PC-9 (cell line): ENCODE data around the gene GJB4. TPM values are rescaled to one million over a fixed set of nuclear protein-coding genes. Genes with fewer than 3 reads are reported as not detected.

Source experiments
- BruUV-seq: library from RNA; stranded (reverse); fragments of 400-500 nt; replicated peaks from 2 replicates; lab custom pipeline; 2021; lab: Mats Ljungman, UMichigan
- CTCF ChIA-PET: fragments of 300-600 bp; sonication (Branson Sonifier 250); formaldehyde crosslinking; loops from one replicate; lab custom pipeline; 2022; ENCODE audit warnings: antibody characterized with exemption; lab: Charles Lee
- POLR2A ChIA-PET: fragments of 300-600 bp; sonication (Branson Sonifier 250); formaldehyde crosslinking; loops from one replicate; lab custom pipeline; 2022; ENCODE audit warnings: antibody characterized with exemption; ENCODE audit not compliant: unreplicated experiment; lab: Charles Lee
- DNase-seq, 2 experiments: peaks; one replicate each; pipeline versions ENCODE4 v3.0.0 to v3.0.0-alpha.2; 2015 to 2022; ENCODE audit warnings: mixed read lengths in 1 of 2
- H2AFZ ChIP-seq: fragments of 200-600 bp; sonication (generic); 2 replicates; pipeline ENCODE4 v1.8.1; 2017; ENCODE audit warnings: antibody characterized with exemption
- H3F3A ChIP-seq: fragments of 200-600 bp; sonication (generic); 2 replicates; pipeline ENCODE4 v1.8.1; 2017; ENCODE audit warnings: antibody characterized with exemption, mild to moderate bottlenecking, low read depth; ENCODE audit not compliant: insufficient read depth
- H3K27ac ChIP-seq: fragments of 200-600 bp; sonication (generic); 2 replicates; pipeline ENCODE4 v1.6.1; 2016; ENCODE audit warnings: mixed run types
- H3K27me3 ChIP-seq: fragments of 200-600 bp; sonication (generic); 2 replicates; pipeline ENCODE4 v1.6.1; 2016; ENCODE audit warnings: low read depth, mixed run types; ENCODE audit not compliant: insufficient read depth
- H3K36me3 ChIP-seq: fragments of 200-600 bp; sonication (generic); 2 replicates; pipeline ENCODE4 v1.6.1; 2016; ENCODE audit warnings: low read depth, mixed run types
- H3K4me1 ChIP-seq: fragments of 200-600 bp; sonication (generic); replicated peaks from 2 replicates; pipeline ENCODE4 v1.6.1; 2016; ENCODE audit warnings: mixed run types; ENCODE audit not compliant: insufficient read depth
- H3K4me2 ChIP-seq: fragments of 200-600 bp; sonication (generic); 2 replicates; pipeline ENCODE4 v1.6.1; 2017; ENCODE audit warnings: mixed run types
- H3K4me3 ChIP-seq: fragments of 200-600 bp; sonication (generic); 2 replicates; pipeline ENCODE4 v1.6.1; 2016; ENCODE audit warnings: mixed run types
- H3K79me2 ChIP-seq: fragments of 200-600 bp; sonication (generic); 2 replicates; pipeline ENCODE4 v1.6.1; 2017; ENCODE audit warnings: low read depth, mixed run types
- H3K9me2 ChIP-seq: fragments of 200-600 bp; sonication (generic); 2 replicates; pipeline ENCODE4 v1.8.1; 2017; ENCODE audit warnings: mild to moderate bottlenecking; ENCODE audit not compliant: insufficient read depth
- H3K9me3 ChIP-seq: fragments of 200-600 bp; sonication (generic); 2 replicates; pipeline ENCODE4 v1.8.1; 2016; ENCODE audit warnings: low read depth; ENCODE audit not compliant: insufficient read depth
- H4K20me1 ChIP-seq: fragments of 200-600 bp; sonication (generic); 2 replicates; pipeline ENCODE4 v1.8.1; 2017; ENCODE audit not compliant: insufficient read depth
- EZH2 ChIP-seq: fragments of 200-600 bp; sonication (generic); IDR thresholded peaks from 2 replicates; pipeline ENCODE4 v1.8.0; 2017; ENCODE audit warnings: antibody characterized with exemption, low read depth
- intact Hi-C: fragments of 100-400 bp; cut with micrococcal nuclease; formaldehyde crosslinking; loops from one replicate; pipeline ENCODE4 v1.10.0; 2022; ENCODE audit not compliant: unreplicated experiment
- total RNA-seq: library from RNA; stranded (reverse); gene quantifications from 2 replicates; pipeline ENCODE4 v1.2.3, GENCODE V29; 2021
- TF ChIP-seq, protein P1 (sequence below): fragments of 200-600 bp; sonication (generic); conservative IDR thresholded peaks from 2 replicates; pipeline ENCODE4 v1.6.1; 2017; ENCODE audit warnings: mixed run types, antibody characterized with exemption, mild to moderate bottlenecking, moderate library complexity

The GJB4 gene
- total RNA-seq, 1 experiment from 2014 or later, result 5.8 TPM

DNA sequence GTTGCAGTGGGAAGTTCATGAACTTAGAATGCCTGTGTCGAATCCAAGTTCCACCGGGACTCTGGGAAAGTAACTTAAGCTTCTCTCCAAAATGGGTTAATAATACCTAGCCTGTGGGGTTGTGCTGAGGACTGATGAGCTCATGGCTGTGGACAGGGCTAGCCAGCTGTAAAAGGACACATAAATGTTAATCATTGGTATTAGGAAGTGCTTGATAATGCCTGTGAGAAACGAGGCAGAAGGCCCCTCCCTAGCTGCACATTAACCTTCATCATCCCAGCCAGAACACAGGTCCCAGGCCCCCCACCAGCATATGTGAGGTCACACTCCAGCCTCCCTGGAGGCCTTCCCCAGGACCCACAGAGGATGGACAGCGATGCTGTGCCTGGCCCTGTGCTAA lies 789 bp upstream of the GJB4 start:
- no TSS peak for BruUV-seq
- Histone ChIP-seq H3K9me3 (no peaks in the 10 kb centered on the region), H3K4me2 (no peak overlapping the region), H3K27me3 (no peaks in the 10 kb centered on the region), H3K4me3 (no peak overlapping the region), H3K79me2 (peaks cover 13% of the 10 kb centered on the region; the same call in 1 of the 2 replicates), H2AFZ (no peak overlapping the region), H4K20me1 (no peaks in the 10 kb centered on the region), H3F3A (peaks cover 34% of the 10 kb centered on the region), H3K4me1 (peaks cover 62% of the 10 kb centered on the region), H3K9me2 (no peaks in the 10 kb centered on the region), H3K27ac (no peak overlapping the region), H3K36me3 (no peaks in the 10 kb centered on the region)
- no peak for DNase-seq
- intact Hi-C loops, result loop anchor here (1.0 kb wide), 1 partner anchor 24 kb away; no protein-coding TSS in a partner anchor
- ChIA-PET CTCF (no interaction called here), POLR2A (no interaction called here)
- TF ChIP-seq EZH2, result no peak
- TF ChIP-seq, protein P1, sequence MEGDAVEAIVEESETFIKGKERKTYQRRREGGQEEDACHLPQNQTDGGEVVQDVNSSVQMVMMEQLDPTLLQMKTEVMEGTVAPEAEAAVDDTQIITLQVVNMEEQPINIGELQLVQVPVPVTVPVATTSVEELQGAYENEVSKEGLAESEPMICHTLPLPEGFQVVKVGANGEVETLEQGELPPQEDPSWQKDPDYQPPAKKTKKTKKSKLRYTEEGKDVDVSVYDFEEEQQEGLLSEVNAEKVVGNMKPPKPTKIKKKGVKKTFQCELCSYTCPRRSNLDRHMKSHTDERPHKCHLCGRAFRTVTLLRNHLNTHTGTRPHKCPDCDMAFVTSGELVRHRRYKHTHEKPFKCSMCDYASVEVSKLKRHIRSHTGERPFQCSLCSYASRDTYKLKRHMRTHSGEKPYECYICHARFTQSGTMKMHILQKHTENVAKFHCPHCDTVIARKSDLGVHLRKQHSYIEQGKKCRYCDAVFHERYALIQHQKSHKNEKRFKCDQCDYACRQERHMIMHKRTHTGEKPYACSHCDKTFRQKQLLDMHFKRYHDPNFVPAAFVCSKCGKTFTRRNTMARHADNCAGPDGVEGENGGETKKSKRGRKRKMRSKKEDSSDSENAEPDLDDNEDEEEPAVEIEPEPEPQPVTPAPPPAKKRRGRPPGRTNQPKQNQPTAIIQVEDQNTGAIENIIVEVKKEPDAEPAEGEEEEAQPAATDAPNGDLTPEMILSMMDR, result no peak

DNA sequence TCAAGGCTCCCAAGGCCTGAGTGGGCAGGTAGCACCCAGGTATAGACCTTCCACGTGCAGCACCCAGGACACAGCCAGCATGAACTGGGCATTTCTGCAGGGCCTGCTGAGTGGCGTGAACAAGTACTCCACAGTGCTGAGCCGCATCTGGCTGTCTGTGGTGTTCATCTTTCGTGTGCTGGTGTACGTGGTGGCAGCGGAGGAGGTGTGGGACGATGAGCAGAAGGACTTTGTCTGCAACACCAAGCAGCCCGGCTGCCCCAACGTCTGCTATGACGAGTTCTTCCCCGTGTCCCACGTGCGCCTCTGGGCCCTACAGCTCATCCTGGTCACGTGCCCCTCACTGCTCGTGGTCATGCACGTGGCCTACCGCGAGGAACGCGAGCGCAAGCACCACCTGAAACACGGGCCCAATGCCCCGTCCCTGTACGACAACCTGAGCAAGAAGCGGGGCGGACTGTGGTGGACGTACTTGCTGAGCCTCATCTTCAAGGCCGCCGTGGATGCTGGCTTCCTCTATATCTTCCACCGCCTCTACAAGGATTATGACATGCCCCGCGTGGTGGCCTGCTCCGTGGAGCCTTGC lies 1.7 kb downstream of the GJB4 start:
- H3F3A ChIP-seq, result peaks cover 35% of the 10 kb centered on the region
- no peak for TF ChIP-seq EZH2
- TF ChIP-seq, protein P1, result no peak
- ChIA-PET CTCF (no interaction called here), POLR2A (no interaction called here)
- intact Hi-C loops, result no loop called here
- no peaks in the 10 kb centered on the region for H3K9me2 ChIP-seq
- no peak overlapping the region for H3K4me3 ChIP-seq
- no peak for DNase-seq
- H3K4me1 ChIP-seq, result peaks cover 51% of the 10 kb centered on the region
- BruUV-seq, result no TSS peak
- no peaks in the 10 kb centered on the region for H4K20me1 ChIP-seq
- H3K36me3 ChIP-seq, result no peaks in the 10 kb centered on the region
- H3K27me3 ChIP-seq, result no peaks in the 10 kb centered on the region
- peak overlapping the region; percentile 72; the same call in 1 of the 2 replicates for H3K4me2 ChIP-seq
- H3K79me2 ChIP-seq, result peaks cover 8% of the 10 kb centered on the region; the same call in 1 of the 2 replicates
- H3K27ac ChIP-seq, result peak overlapping the region; percentile 89
- no peaks in the 10 kb centered on the region for H3K9me3 ChIP-seq
- H2AFZ ChIP-seq, result no peak overlapping the region

DNA sequence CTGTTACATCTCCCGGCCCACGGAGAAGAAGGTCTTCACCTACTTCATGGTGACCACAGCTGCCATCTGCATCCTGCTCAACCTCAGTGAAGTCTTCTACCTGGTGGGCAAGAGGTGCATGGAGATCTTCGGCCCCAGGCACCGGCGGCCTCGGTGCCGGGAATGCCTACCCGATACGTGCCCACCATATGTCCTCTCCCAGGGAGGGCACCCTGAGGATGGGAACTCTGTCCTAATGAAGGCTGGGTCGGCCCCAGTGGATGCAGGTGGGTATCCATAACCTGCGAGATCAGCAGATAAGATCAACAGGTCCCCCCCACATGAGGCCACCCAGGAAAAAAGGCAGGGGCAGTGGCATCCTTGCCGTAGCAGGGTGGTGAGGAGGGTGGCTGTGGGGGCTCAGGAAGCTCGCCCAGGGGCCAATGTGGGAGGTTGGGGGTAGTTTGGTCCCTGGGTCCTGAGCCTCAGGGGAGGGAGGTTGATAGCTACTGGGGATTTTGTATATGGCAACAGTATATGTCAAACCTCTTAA lies 2.3 kb downstream of the GJB4 start:
- Histone ChIP-seq H3K9me2 (no peaks in the 10 kb centered on the region), H3K27ac (peak overlapping the region; percentile 89), H3F3A (peaks cover 35% of the 10 kb centered on the region), H3K4me1 (peaks cover 45% of the 10 kb centered on the region), H4K20me1 (no peaks in the 10 kb centered on the region), H3K9me3 (no peaks in the 10 kb centered on the region; the same call in 1 of the 2 replicates), H3K4me3 (no peak overlapping the region; the same call in 1 of the 2 replicates), H3K79me2 (0 out of 2 replicates have a peak, but pooled peaks cover 2% of the 10 kb centered on the region), H2AFZ (no peak overlapping the region), H3K36me3 (no peaks in the 10 kb centered on the region), H3K27me3 (no peaks in the 10 kb centered on the region), H3K4me2 (peak overlapping the region; percentile 72)
- no TSS peak for BruUV-seq
- ChIA-PET POLR2A (interaction anchor here (1.5 kb wide), 1 partner anchor 20 kb away, joined by 13 read pairs; no protein-coding TSS in a partner anchor), CTCF (interaction anchor here (1.6 kb wide), 1 partner anchor 20 kb away, joined by 11 read pairs; the partner anchor contains the start of gene GJB3)
- TF ChIP-seq EZH2, result no peak
- TF ChIP-seq, protein P1, result no peak
- intact Hi-C loops, result no loop called here
- no peak for DNase-seq
